WI38 (cell line): ENCODE measurements around the gene CSTPP1.

ENCODE experiments used
- H3K4me3 ChIP-seq: 2 replicates; pipeline ENCODE4 v1.5.1; 2011; ENCODE audit warnings: low read depth, mild to moderate bottlenecking, control low read depth, low read length
- TF ChIP-seq, protein P1 (sequence below): IDR thresholded peaks from 2 replicates; pipeline ENCODE4 v1.5.1; 2012; ENCODE audit warnings: low read depth, mild to moderate bottlenecking, control low read depth, low read length

CSTPP1 gene

DNA sequence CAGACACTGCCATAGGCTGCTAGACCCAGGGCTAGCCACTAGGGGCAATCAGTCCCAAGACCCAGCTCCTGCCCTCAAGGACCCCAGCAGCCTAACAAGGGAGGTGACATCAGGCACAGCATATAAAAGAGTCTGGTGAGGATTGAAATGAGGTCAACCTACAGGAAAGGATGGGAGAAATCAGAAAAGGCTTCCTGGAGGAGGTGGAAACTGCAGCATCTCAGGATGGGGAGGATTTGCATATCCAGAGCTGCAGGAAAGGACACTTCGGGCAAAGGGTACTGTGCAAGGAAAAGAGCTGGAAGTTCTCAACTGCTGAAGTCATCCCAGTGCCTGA, 243.1 kb downstream of the CSTPP1 start:
- TF ChIP-seq, protein P1, sequence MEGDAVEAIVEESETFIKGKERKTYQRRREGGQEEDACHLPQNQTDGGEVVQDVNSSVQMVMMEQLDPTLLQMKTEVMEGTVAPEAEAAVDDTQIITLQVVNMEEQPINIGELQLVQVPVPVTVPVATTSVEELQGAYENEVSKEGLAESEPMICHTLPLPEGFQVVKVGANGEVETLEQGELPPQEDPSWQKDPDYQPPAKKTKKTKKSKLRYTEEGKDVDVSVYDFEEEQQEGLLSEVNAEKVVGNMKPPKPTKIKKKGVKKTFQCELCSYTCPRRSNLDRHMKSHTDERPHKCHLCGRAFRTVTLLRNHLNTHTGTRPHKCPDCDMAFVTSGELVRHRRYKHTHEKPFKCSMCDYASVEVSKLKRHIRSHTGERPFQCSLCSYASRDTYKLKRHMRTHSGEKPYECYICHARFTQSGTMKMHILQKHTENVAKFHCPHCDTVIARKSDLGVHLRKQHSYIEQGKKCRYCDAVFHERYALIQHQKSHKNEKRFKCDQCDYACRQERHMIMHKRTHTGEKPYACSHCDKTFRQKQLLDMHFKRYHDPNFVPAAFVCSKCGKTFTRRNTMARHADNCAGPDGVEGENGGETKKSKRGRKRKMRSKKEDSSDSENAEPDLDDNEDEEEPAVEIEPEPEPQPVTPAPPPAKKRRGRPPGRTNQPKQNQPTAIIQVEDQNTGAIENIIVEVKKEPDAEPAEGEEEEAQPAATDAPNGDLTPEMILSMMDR: peak; percentile 68
- no peak overlapping the region for H3K4me3 ChIP-seq

DNA sequence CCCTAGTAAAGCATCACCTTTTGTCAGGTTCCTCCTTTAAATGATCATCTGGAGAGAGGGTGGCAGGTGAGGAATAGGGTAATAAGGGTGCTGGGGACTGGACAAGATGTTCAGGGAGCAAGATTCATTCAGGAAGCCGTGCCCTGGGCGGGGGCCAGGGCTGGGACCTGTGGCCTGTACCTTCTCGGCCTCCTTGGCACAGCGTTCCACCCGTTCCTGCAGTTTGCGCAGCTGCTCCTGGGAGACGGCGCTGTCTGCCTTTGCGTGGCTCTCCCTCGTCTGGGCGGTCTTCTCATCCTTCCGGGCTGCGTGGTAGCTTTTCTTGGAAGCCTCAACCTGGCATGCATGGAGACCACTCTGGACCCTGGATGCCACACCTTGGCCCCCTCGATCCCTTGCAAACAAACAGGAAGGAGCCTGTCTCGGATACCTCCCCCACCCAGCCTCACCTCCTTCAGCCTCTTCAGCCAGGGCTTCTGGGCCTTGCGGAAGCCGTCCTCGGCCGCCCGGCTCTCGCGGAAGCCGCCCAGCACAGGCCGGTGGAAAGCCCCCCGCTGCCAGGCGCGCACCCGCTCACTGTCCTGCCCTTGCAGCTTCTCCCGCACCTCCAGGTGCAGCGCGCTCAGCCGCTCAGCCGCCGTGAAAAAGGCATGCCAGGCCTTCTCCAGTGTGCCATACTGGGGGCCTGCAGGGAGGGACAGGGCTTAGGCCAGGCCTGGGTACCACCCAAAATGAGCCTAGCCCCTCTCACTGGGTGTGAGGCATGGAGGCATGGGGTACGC, 243.6 kb downstream of the CSTPP1 start:
- H3K4me3 ChIP-seq: no peak overlapping the region
- TF ChIP-seq, protein P1: no peak

DNA sequence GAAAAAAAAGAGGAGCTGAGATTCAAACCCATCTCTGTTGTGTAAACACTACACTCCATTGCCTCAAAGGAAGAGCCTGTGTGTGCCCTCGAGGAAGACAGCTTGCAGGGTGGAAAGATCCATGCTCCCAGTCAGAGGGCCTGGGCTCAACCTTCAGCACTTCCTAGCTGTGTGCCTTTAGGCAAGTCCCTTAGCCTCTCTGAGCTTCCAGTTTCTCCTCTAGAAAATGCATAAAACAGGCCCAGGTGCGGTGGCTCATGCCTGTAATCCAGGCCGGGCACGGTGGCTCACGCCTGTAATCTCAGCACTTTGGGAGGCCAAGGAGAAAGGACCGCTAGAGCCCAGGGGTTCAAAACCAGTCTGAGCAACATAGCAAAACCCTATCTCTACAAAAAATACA, 244.7 kb downstream of the CSTPP1 start:
- TF ChIP-seq, protein P1: no peak
- no peak overlapping the region for H3K4me3 ChIP-seq

DNA sequence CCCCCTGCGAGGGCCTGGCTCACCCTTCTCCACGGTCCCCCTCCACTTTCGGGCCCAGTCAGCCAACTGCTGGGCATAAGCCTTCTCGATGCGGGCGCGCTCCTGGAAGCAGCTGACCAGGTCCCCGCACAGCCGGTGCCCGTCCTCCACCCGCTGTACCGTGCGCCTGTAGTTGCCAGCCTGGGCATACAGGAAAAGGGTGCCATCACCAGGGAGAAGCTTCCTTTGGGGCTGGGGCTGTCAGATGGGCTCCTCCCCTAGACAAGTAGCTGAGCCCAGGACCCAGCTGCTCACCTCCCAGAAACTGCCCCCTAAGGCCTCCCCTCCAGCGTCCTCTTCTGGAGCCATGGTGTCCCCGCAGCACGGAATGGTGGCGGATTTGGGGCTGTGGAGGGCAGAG, 245.8 kb downstream of the CSTPP1 start:
- H3K4me3 ChIP-seq: no peak overlapping the region
- TF ChIP-seq, protein P1: no peak

DNA sequence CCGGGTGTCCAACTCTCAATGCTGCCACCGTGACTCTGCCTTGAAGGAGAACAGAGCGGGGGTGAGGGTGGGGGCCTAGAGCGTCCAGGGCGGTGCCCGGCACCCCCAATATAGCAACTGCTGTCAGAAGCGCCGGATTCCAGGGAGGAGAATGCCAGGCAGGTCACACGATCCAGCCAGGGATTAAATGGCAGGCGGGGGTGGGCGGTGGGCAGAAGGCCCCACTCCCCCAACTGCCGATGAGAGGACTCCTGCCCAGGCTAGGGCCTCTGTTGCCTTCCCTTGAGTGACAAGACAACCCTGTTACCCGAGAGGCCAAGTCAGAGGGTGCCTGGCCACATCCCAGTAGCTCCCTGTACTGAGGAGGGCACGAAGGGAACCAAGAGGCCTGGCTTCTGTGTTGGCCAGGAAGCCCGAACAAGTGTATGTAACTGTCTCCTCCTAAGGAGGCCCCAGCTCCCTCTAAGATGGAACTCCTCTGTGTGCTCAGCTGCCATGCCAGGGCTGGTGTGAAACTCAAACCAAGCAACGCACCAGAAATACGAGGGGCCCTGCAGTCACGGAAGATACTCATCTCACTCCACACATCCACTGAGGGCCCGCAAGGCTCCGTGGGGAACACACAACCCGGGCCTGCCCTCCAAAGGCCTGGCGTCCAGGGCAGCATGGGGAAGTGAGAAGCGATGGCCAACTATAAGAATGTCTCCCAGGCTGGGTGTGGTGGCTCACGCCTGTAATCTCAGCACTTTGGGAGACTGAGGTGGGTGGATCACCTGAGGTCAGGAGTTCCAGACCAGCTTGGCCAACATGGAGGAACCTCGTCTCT, 246.7 kb downstream of the CSTPP1 start:
- no peak overlapping the region for H3K4me3 ChIP-seq
- TF ChIP-seq, protein P1: no peak

DNA sequence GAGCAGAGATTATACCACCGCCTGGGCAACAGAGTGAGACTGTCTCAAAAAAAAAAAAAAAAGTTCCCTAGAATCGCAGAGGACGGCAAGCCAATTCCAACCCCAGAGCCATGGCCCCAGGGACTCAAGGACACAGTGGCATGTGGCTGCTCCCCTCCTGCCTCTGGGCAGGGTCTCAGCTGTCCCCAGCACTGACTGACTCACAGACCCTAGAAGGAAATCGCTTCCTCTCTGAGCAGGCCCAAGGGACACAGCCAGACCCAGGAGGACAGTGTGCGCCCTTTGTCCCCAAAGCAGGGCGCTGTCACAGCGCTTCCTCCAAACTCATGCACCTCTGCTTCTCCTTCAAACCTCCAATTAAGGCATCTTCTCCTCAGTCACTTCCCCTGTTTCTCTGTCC, 247.4 kb downstream of the CSTPP1 start:
- H3K4me3 ChIP-seq: no peak overlapping the region
- TF ChIP-seq, protein P1: no peak

DNA sequence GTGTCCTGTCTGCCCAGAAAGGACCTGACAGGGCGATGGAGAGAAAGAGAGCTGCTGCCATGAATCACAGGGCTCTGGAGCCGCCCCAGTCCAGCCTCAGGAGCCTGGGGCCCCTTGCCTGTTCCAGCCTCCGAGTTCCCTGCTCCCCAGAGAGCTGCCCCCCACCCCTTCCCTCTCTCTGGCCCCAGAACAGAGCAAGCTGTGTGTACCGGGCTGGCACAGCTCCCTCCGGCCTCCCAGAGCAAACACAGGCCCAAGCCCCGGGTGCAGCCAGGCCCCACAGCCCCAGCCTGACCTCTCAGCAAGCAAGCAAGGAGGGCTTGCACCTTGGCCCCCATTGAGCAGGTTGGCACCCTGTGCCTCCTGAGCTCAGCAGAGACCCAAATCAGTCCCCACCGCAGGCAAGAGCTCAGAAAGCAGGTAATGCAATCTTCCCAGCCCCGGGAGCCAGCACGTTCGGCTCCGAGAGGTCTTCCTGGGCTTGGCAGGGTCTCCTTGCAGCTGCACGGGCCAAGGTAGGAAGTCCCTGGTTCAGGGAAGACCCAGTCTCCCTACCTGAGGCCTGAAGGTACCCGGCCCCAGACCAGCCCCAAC, 248.2 kb downstream of the CSTPP1 start:
- TF ChIP-seq, protein P1: no peak
- H3K4me3 ChIP-seq: peak overlapping the region; percentile 69
